HepG2 (cell line): ENCODE measurements around the gene ZNF629. TPM values are rescaled to one million over a fixed set of nuclear protein-coding genes. Genes with fewer than 3 reads are reported as not detected.

Experiments used
- FOXA3 ChIP-seq: IDR thresholded peaks from 2 replicates; pipeline ENCODE4 v1.6.1; 2016; ENCODE audit warnings: missing genetic modification reagents, missing compliant biosample characterization
- KMT2A ChIP-seq: sonication (generic); formaldehyde crosslinking; IDR thresholded peaks from 2 replicates; pipeline ENCODE4 v1.4.0; 2020; ENCODE audit warnings: missing genetic modification reagents
- MLLT10 ChIP-seq: sonication (generic); formaldehyde crosslinking; IDR thresholded peaks from 2 replicates; pipeline ENCODE4 v1.4.0; 2020; ENCODE audit warnings: missing genetic modification reagents
- TSC22D2 ChIP-seq: sonication (generic); formaldehyde crosslinking; IDR thresholded peaks from 2 replicates; pipeline ENCODE4 v1.5.1; 2020; ENCODE audit warnings: missing genetic modification reagents, mild to moderate bottlenecking, borderline replicate concordance
- YY1 ChIP-seq: IDR thresholded peaks from 2 replicates; pipeline ENCODE4 v1.6.1; 2011; ENCODE audit warnings: low read length, low read depth, moderate library complexity, mild to moderate bottlenecking; ENCODE audit not compliant: insufficient read depth, insufficient replicate concordance
- ZBTB1 ChIP-seq: sonication (generic); formaldehyde crosslinking; IDR thresholded peaks from 2 replicates; pipeline ENCODE4 v1.4.0; 2020; ENCODE audit warnings: missing genetic modification reagents, borderline replicate concordance
- ZFP62 ChIP-seq: sonication (generic); formaldehyde crosslinking; IDR thresholded peaks from 2 replicates; pipeline ENCODE4 v1.4.0; 2020; ENCODE audit warnings: missing genetic modification reagents
- ZNF17 ChIP-seq: sonication (generic); formaldehyde crosslinking; IDR thresholded peaks from 2 replicates; pipeline ENCODE4 v1.5.0; 2020; ENCODE audit warnings: mild to moderate bottlenecking, missing genetic modification reagents
- ZNF292 ChIP-seq: sonication (generic); formaldehyde crosslinking; IDR thresholded peaks from 2 replicates; pipeline ENCODE4 v1.8.1; 2022; ENCODE audit warnings: mild to moderate bottlenecking, low read depth, missing genetic modification reagents, borderline replicate concordance
- ZNF337 ChIP-seq: sonication (generic); formaldehyde crosslinking; IDR thresholded peaks from 2 replicates; pipeline ENCODE4 v1.5.1; 2020; ENCODE audit warnings: missing genetic modification reagents, low read depth, mild to moderate bottlenecking, borderline replicate concordance
- polyA plus RNA-seq, 8 experiments: library from polyadenylated mRNA; depleted of rRNA in 3 of 8; stranded (reverse) in 7 of 8; unstranded in 1 of 8; fragments of >200 nt; fragmentation: Illumina TruSeq in 4 of 8; extraction: Trizol in 4 of 8; gene quantifications; 2 replicates each; pipeline versions ENCODE4 v1.2.1 to v1.2.3, GENCODE V29; 2011 to 2016; ENCODE audit warnings: low read depth in 4 of 8, missing spikeins in 1 of 8, mixed read lengths in 1 of 8; ENCODE audit not compliant: insufficient read depth in 1 of 8
- total RNA-seq, 5 experiments: library from RNA; depleted of rRNA; stranded (reverse); fragments of >200 nt; fragmentation: Illumina TruSeq; extraction: Trizol; gene quantifications; 2 replicates each; pipeline ENCODE4 v1.2.3, GENCODE V29; 2016; ENCODE audit warnings: low read depth in 1 of 5
- TF ChIP-seq, protein P1 (sequence below), 2 experiments: fragments of 450-650 bp in 1 of 2; sonication (generic) in 1 of 2; formaldehyde crosslinking in 1 of 2; IDR thresholded peaks; 2 replicates each; pipeline versions ENCODE4 v1.6.1 to v1.8.0; 2016 to 2022; ENCODE audit warnings: antibody characterized with exemption in 1 of 2, mild to moderate bottlenecking in 1 of 2, missing genetic modification reagents in 1 of 2
- TF ChIP-seq, protein P2 (sequence below): sonication (generic); formaldehyde crosslinking; IDR thresholded peaks from 2 replicates; pipeline ENCODE4 v1.4.0; 2020; ENCODE audit warnings: missing genetic modification reagents
- TF ChIP-seq, protein P3 (sequence below): IDR thresholded peaks from 2 replicates; pipeline ENCODE4 v1.6.1; 2016; ENCODE audit warnings: control low read depth

The ZNF629 gene
- total and polyA plus RNA-seq, 2 of the 13 experiments (the other 11 are each of a cell fraction or from before 2014, with no cell fraction given): 6.1 to 16.5 TPM

DNA sequence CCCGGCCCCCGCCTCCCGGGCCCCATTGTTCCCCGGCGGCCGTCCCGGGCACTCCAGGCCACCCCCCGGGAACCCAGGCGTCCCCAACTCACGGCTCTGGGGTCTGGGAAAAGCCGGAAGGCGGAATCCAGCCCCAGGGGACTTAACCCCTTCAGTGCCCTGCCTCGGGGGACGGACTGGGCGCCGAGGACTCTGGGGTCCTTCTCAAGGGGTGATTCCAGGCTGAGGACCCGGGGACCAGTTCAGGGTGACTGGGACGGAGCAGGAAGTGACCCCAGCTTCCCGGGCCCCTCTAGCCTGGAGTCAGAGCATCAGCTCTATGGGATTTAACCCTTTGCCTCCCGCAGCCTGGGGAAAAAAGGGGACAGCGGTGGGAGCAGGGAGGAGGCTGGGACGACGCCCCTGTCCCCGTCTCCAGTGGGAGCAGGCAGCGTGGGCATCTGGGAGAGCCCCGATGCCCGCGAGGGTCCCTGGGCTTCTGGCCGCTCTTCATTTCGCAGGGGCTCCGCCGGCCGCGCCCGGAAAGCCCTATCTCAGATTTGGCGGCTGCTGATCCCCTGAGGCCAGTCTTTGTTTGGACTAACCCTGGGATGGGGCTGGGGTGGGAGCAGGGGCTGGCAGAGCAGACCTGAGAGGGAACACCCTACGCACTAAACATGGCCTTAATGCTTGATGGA lies at the start of gene ZNF629 (continued):
- TF ChIP-seq, protein P1, sequence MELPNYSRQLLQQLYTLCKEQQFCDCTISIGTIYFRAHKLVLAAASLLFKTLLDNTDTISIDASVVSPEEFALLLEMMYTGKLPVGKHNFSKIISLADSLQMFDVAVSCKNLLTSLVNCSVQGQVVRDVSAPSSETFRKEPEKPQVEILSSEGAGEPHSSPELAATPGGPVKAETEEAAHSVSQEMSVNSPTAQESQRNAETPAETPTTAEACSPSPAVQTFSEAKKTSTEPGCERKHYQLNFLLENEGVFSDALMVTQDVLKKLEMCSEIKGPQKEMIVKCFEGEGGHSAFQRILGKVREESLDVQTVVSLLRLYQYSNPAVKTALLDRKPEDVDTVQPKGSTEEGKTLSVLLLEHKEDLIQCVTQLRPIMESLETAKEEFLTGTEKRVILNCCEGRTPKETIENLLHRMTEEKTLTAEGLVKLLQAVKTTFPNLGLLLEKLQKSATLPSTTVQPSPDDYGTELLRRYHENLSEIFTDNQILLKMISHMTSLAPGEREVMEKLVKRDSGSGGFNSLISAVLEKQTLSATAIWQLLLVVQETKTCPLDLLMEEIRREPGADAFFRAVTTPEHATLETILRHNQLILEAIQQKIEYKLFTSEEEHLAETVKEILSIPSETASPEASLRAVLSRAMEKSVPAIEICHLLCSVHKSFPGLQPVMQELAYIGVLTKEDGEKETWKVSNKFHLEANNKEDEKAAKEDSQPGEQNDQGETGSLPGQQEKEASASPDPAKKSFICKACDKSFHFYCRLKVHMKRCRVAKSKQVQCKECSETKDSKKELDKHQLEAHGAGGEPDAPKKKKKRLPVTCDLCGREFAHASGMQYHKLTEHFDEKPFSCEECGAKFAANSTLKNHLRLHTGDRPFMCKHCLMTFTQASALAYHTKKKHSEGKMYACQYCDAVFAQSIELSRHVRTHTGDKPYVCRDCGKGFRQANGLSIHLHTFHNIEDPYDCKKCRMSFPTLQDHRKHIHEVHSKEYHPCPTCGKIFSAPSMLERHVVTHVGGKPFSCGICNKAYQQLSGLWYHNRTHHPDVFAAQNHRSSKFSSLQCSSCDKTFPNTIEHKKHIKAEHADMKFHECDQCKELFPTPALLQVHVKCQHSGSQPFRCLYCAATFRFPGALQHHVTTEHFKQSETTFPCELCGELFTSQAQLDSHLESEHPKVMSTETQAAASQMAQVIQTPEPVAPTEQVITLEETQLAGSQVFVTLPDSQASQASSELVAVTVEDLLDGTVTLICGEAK (IDR thresholded peaks at IDR 0.05): no peak; the same call in 1 of the 2 replicates
- TF ChIP-seq, protein P1 (CRISPR knock-in tag; IDR thresholded peaks at IDR 0.05): peak; percentile 85; the same call in 1 of the 2 replicates
- no peak for TF ChIP-seq ZFP62 (CRISPR knock-in tag)
- TF ChIP-seq TSC22D2 (CRISPR knock-in tag): no peak
- TF ChIP-seq ZNF337 (CRISPR knock-in tag): no peak
- TF ChIP-seq FOXA3: peak; percentile 61
- TF ChIP-seq ZNF17 (CRISPR knock-in tag): no peak
- TF ChIP-seq, protein P2, sequence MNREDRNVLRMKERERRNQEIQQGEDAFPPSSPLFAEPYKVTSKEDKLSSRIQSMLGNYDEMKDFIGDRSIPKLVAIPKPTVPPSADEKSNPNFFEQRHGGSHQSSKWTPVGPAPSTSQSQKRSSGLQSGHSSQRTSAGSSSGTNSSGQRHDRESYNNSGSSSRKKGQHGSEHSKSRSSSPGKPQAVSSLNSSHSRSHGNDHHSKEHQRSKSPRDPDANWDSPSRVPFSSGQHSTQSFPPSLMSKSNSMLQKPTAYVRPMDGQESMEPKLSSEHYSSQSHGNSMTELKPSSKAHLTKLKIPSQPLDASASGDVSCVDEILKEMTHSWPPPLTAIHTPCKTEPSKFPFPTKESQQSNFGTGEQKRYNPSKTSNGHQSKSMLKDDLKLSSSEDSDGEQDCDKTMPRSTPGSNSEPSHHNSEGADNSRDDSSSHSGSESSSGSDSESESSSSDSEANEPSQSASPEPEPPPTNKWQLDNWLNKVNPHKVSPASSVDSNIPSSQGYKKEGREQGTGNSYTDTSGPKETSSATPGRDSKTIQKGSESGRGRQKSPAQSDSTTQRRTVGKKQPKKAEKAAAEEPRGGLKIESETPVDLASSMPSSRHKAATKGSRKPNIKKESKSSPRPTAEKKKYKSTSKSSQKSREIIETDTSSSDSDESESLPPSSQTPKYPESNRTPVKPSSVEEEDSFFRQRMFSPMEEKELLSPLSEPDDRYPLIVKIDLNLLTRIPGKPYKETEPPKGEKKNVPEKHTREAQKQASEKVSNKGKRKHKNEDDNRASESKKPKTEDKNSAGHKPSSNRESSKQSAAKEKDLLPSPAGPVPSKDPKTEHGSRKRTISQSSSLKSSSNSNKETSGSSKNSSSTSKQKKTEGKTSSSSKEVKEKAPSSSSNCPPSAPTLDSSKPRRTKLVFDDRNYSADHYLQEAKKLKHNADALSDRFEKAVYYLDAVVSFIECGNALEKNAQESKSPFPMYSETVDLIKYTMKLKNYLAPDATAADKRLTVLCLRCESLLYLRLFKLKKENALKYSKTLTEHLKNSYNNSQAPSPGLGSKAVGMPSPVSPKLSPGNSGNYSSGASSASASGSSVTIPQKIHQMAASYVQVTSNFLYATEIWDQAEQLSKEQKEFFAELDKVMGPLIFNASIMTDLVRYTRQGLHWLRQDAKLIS (CRISPR knock-in tag): peak; percentile 57
- peak; percentile 88 for TF ChIP-seq ZNF292
- 0 out of 2 replicates have a peak, but pooled peaks have one; percentile 36 for TF ChIP-seq ZBTB1
- TF ChIP-seq KMT2A (CRISPR knock-in tag): peak; percentile 58; the same call in 1 of the 2 replicates
- TF ChIP-seq, protein P3, sequence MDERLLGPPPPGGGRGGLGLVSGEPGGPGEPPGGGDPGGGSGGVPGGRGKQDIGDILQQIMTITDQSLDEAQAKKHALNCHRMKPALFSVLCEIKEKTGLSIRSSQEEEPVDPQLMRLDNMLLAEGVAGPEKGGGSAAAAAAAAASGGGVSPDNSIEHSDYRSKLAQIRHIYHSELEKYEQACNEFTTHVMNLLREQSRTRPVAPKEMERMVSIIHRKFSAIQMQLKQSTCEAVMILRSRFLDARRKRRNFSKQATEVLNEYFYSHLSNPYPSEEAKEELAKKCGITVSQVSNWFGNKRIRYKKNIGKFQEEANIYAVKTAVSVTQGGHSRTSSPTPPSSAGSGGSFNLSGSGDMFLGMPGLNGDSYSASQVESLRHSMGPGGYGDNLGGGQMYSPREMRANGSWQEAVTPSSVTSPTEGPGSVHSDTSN (CRISPR knock-in tag): no peak; the same call in 1 of the 2 replicates
- TF ChIP-seq MLLT10 (CRISPR knock-in tag): peak; percentile 29; the same call in 1 of the 2 replicates
- peak; percentile 69 for TF ChIP-seq YY1
